HUDEP-2 (cell line): ENCODE measurements around the gene ETNK2.

Experiments
- DNase-seq, 76 experiments: peaks; one replicate each; lab custom pipeline; 2025; ENCODE audit not compliant: unreplicated experiment in 76 of 76; lab: John Stamatoyannopoulos, UW

Gene ETNK2, protein sequence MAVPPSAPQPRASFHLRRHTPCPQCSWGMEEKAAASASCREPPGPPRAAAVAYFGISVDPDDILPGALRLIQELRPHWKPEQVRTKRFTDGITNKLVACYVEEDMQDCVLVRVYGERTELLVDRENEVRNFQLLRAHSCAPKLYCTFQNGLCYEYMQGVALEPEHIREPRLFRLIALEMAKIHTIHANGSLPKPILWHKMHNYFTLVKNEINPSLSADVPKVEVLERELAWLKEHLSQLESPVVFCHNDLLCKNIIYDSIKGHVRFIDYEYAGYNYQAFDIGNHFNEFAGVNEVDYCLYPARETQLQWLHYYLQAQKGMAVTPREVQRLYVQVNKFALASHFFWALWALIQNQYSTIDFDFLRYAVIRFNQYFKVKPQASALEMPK

DNA sequence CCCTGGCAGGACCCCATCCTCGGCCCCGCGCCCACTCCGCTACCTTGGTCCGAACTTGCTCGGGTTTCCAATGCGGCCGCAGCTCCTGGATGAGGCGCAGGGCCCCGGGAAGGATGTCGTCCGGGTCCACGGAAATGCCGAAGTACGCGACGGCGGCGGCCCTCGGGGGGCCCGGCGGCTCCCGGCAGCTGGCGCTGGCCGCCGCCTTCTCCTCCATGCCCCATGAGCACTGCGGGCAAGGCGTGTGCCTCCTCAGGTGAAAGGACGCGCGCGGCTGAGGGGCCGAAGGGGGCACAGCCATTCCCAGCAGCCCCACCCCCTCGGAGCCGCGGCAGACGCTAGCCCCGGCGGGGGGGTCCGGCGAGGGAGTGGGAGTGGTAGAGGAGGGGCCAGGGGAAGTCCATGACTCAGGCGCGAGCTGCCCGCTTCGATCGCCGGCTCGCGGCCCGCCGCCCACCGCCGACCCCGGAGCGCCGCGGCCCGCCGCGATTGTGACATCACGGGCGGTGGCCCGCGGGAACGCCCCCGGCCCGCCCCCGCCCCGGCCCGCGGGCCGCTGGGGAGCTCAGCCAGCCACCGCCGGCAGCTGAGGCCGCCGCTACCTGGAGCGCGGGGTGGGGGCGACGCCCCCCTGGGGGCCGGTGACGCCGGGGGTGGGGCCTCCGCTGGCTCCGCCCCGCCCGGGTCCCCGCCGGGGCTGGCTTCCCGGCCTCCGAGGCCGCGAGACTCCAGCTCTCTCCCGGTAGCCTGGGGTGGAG is at the start of gene ETNK2:
ETNK2 (minus strand) TSS at position 493 of the 758 bp plus-strand sequence; CDS start at position 301, 192 bp downstream.
- DNase-seq: no peak

DNA sequence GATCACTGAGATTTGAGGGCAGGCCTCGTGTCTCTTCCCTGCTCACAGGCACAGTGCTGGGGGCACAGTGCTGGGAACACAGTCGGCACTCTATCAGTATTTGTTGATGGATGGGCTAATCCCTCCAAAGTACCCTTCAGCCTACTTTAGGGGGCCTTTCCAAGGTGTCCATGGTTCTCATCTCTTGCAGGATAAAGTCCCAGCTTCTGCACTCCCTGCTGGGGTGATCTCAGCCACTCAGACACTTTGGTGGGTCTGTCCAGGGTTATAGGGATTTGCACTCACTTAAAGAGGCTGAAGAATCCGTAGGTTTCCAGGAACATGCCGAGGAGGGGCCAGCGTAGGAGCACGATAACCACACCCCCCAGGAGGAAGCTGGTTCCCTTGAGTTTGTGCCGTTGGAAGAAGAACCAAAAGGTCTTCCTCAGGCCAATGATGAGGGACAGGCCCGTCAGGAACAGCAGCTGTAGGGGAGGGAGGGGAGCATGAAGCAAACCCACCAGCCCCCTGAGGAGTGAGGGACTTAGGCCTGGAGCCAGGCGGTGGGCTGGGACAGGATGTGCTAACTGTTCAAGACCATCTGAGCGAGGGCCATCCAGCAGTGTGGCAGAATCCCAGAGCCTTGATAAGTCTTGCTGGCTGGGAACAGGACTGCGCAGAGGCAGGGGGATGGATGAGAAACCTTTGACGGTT is 49.6 kb upstream of the ETNK2 start:
- no peak for DNase-seq

DNA sequence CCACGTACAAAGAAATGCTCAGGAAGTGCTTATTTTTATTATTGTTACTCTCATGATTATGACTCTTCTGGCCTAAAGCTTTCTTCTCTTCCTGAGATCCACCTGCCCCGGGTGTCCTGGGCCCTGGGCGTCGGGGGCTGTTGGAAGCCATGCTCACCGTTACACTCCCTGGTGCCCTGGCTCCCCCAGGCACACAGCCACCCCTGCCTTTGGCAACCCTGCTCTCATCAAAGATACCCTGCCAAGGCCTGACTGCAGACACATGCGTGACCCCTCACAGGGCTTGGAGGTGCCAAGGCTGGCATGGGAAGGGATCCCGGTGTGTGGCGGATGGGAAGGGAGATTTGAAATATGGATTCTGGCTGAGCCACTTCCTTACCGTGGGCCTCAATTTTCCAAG is 47.7 kb upstream of the ETNK2 start:
- no peak for DNase-seq

DNA sequence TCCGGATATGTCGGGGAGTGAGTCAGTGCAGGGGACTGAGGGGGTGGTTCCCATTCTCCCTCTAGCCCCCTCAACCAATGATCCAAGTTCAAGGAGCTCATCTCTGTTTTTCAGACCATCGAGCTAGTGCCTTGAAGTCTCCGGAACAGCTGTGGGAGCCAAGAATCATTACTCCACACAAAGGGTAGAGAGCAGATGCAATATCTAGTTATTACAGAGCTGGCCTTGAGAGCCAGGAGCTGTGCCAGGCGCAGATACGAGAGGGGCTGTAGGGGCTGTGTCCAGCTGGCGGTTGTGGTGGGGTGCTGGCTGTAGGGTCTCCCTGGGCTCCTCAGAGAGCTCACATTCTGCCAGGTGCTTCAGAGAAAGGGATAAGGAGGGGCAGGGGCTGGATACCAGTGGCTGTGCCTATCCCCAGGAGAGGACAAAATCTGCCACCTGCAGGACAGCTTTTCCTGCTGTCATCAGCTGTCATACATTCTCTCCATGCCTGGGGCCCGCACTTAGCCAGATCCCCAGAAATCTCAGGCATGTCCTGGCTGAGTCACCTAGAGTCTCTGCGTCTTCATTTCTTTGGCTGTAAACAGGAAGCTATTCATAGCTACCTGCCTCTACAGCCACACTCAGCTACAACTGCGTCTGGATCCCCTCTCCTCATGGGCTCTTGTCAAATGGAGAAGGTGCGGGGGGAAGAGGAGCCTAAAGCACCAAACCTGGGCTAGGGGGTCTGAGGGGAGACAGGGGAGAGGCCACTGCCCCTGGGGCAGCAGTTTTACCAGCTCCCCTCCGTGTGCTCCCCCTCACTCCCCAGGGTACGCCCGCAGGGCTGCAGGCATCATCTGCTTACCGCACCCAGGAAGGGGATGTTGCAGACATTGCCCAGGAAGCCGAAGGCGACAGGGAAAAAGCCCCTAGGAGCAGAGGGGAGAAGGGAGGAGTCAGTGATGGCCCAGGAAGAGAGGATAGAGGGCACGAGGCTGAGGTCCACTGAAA is 46.8 kb upstream of the ETNK2 start:
- DNase-seq: no peak

DNA sequence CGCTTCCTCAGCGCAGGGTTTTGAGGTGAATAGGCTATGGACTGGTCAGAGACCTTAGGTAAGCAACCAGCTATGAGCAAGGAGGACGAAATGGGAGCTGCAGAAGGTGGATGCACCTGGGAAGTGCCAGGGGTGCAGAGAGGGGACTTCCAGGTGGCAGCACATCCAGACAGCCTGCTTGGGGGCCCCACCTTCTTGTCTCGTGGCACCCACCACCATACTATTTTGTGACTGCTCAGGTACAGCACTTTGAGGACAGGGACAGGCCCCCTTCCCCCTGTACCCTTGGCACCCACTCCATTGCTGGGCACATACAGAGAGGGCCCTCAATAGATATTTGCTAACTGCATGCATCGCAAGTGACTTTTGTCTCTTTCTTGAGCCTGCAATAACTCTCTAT is 45.2 kb upstream of the ETNK2 start:
- DNase-seq: no peak

DNA sequence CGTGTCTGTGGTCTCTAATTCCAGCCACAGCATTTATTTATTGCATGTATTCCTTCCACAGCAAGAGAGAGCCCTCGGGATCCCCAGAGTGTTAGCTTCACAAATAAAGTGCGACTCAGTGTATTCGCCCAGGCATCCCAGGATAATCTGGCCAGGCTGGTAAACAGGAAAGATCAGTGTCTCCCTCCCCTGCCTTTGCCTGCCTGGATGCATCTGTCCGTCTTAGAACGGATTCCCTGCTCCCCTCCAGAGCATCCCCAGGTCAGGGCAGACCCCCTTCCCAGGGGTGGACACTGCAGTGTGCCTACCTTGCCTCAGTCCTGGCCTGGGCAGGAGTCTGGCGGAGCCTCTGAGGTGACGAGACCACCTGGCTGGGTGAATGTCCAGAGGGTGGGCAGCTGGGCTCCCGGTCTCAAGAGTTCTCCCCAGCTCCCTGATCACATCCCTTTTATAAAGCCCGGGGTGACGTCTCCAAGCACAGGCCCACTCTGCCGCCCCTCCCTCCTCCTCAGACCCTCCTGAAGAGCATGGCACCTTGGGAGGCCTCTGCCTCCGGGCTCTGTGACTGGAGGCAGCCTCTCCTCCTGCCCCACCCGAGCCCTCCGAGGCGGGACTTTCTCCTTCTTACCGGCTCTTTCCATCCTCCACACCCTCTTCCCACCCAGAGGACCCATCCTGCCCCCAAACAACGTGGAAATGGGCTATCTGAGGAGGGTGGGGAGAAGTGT is 44.4 kb upstream of the ETNK2 start, which contains the start of gene KISS1:
KISS1 (minus strand) TSS at position 424 of the 728 bp plus-strand sequence. CDS start 3,615 bp downstream, outside the sequence.
- DNase-seq: no peak

DNA sequence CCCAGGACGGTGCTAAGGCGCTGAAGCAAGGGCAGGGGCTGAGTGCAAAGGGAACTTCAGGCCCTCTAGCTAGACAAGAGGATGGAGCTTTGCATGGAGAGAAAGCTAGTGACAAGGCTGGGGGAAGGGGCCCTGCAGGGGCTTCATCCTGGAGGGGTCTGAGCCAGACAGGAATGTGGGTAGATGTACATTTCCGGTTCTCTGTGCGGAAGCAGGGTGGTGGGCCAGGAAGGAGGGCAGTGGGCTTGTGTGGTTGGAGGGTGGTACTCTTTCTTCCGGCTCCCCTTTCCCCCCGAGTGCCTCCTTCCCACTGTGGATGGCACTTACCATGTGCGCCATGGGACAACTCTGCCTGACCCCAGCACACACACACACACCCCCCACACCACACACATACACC is 42.9 kb upstream of the ETNK2 start:
- no peak for DNase-seq

DNA sequence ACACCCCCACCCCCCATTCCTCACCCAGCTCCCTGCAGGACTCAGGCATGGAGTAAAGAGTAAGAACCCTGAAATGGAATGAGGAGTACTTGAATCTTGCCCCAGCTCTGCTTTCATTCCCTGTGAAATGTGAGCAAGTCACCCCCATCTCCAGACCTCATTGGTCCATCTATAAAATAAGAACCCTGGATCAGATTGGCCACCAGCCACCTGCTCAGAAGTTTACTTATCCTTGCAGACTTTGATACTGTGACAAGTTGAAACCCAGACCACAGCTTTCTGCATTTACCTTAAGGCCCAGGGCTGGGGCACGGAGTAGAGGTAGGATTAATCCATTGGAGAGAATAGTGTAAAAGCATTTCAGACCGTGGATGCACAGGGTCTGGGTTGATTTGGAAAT is 42.2 kb upstream of the ETNK2 start:
- DNase-seq: no peak

DNA sequence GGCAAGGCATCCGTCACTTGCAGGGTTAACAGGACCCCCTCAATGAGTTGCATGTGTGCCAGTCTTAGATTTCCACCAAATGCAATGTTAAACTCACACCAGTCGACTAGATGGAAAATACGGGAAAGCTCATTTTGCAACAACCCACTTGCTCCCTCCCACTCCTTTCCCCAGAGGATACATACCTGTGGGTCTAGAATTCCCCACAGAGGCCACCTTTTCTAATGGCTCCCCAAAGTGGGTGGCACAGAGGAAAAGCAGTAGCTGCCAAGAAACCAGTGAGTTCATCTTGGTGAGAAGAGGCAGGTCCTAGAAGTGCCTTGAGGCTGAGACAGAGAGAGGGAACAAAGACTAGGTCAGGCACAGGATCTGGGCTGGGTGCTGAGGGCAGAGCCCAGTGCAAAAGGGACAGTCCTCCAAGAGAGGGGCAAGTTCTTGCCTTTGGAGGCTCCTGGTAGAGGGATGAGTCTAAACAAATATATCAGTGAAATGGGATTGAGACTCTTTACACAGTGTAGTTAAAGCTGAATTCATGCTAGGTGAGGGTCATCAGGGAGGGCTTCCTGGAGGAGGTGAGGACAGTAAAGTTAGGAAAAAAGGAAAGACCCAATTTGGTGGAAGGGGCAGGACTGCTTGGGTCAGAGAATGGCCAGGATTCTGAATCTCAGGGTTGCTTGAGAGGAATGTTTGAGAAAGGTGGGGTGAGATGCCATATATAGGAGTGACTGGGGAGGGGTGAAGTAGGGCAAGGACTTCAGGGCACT is 40.9 kb upstream of the ETNK2 start:
- no peak for DNase-seq

DNA sequence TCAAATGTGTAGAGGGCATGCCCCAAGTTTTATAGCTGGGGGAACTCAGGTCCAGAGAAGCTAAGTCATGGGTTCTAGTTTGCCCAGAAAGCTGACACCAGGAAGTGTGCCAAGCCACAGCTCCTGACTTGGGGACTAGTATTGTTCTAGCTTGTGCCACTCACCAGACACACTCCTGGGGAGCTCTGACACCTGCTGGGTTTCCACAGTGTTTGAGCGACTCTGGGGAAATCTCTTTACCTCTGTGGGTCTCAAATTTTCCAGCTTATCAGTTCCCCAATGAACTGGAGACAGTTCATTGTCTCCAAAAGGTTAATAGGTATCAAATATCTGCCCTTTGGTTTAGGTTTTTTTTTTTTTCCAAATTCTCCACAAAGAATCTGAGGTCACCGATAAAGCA is 40.2 kb upstream of the ETNK2 start:
- DNase-seq: no peak

DNA sequence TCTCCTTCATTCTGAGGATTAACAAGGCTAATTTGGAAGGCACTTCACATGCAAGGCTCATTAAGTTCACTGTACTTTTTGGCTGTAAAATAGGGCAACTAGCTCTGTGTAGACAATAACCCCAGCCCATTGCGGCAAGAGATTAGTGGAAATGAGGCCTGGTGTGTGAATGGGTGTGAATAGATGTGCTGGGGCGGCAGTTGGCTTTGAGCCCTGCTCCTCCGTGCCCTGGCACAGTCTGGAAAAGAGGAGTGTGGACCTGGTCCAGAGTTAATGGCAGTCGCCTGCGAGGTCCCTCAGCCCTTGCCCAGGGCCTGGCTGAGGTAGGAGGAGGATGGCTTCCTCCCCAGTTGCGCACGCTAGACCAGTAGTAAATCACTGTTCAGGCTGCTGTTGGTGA is 39.6 kb upstream of the ETNK2 start:
- DNase-seq: no peak

DNA sequence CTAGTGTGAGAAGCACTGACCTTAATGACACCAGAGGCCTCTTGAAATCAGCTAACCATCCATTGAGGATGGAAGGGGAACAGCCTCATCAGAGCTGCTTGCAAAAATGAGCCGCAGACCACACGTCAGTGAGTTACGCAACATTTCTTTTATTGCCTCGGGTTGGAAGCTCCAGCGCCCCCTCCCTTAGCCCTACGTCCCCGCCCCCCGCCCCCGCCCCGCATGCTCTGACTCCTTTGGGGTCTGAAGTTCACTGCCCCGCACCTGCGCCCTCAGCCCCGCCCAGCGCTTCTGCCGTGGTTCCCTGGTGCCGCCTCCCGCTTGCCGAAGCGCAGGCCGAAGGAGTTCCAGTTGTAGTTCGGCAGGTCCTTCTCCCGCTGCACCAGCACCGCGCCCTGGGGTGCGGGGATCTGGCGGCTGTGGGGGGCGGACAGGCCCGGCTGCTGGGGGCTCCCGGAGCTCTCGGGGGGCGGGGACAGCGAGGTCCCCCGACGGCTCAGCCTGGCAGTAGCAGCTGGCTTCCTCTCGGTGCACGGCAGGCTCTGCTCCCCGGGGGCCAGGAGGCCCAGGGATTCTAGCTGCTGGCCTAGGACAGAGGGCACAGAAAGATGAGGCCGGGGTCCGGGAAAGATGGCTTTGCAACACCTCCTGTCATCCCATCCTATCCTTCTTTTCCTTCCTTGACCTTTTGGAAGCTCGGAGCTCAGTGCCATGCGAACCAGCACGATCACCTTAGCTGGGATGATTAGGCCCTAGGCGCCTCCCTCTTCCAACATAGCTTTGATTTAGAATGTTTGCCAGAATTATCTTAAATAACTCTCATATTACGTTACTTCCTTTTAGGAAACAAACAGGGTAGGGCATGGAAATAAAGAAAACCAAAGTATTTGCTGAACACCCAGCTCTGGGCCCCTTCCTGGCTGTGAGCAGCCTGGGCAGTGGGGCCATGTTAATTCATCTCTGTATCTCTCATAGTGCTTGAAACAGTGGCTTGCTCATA is 38.7 kb upstream of the ETNK2 start:
- DNase-seq: no peak

DNA sequence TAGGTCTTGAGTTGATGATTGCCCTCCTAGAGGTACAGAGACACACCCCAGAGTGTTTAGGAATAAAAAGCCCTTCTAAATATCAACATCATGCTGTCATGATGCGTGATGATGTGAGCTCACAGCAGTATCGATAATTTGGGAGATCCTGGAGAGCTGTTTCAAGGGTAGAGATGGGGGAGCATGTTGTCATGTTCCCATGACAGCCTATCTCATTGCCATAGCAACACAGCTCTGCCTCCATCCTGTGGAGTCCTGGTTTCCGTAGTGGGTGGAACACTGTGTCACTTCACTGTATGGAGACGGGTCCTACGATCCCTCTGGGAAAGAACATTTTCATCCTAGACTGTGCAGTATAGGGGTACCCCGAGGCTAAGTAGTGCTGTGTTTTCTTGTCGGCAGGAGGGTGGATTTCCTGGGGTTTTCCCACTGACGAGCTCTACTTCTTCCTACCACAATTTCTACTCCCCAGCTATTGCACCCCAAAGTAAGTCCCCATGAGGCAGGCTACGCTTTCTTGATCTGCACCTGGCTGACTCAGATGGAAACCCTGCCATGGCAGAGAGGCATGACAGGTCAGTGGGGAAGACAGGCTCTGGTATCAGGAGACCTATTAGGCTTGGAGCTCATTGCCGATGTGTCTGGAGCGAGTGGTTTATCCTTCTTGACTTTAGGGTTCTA is 37.3 kb upstream of the ETNK2 start:
- DNase-seq: no peak

DNA sequence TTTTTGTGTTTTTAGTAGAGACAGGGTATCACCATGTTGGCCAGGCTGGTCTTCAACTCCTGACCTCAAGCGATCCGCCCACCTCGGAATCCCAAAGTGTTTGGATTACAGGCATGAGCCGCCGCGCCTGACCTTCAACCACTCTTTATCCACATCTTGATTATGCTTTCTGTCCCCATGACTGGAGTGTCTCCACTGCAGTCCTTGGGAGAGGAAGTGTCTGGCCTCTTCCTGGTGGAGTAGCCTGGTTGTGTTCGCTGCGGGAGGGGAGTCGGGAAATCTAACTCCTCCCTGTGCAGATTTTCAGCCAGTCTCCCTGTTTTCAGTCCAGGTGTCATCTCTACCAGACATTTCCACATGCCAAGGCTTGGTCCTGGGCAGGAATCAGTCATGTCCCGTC is 34.8 kb upstream of the ETNK2 start:
- DNase-seq: no peak

DNA sequence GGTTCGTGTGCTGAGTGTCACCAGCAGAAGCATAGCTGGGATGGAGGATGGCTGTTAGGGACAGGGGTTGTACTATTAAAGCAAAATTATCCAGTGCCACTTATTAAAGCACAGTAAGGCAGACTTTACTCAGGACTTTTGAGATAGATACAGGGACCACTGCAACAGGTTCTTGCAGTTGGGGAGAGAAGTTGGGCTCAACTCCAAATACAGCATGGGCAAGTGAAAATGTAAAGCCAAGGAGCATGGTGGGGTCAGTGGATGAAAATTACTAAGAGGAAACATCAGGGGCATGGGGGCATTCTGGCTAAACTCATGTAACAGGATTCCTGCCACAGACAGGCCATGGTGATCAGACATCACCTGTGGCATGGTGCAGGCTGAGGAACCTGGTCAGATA is 29.3 kb upstream of the ETNK2 start:
- no peak for DNase-seq

DNA sequence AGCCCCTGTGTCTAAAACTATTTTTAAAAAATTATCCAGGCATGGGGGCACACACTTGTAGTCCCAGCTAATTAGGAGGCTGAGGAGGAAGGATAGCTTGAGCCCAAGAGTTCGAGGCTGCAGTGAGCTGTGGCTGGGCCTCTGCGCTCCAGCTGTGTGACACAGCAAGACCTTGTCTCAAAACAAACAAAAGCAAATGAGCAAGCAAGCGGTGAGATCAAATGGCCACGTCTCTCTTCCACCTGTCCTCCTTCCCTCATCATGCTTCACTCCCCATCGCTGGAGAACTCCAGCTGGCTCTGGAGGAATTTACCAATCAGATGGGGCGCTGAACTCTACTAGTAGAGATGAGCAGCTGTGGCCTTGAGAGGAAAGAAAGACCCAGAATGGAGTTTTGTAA is 28.3 kb upstream of the ETNK2 start:
- DNase-seq: no peak
